Loucy (cell line): Measurements from ENCODE around the gene APOC4.

ENCODE experiments used
- H2AFZ ChIP-seq: fragments of 200-600 bp; sonication (generic); 2 replicates; pipeline ENCODE4 v1.6.0; 2016; ENCODE audit warnings: antibody characterized with exemption, mild to moderate bottlenecking, low read length, moderate library complexity
- H3F3A ChIP-seq: fragments of 200-600 bp; 2 replicates; pipeline ENCODE4 v1.6.0; 2016; ENCODE audit warnings: antibody characterized with exemption, low read depth, mild to moderate bottlenecking
- H3K27me3 ChIP-seq: fragments of 200-600 bp; sonication (generic); 2 replicates; pipeline ENCODE4 v1.6.1; 2014; ENCODE audit warnings: low read length, mild to moderate bottlenecking; ENCODE audit not compliant: insufficient read depth, poor library complexity, severe bottlenecking
- H3K36me3 ChIP-seq: fragments of 200-600 bp; sonication (generic); 2 replicates; pipeline ENCODE4 v1.6.1; 2016; ENCODE audit warnings: low read length; ENCODE audit not compliant: insufficient read depth
- H3K4me1 ChIP-seq: fragments of 200-600 bp; sonication (generic); 2 replicates; pipeline ENCODE4 v1.5.1; 2014; ENCODE audit warnings: low read length, mild to moderate bottlenecking; ENCODE audit not compliant: insufficient read depth, poor library complexity, severe bottlenecking
- H3K4me2 ChIP-seq: fragments of 200-600 bp; sonication (generic); 2 replicates; pipeline ENCODE4 v1.6.0; 2014; ENCODE audit warnings: antibody characterized with exemption, low read length, low read depth, mild to moderate bottlenecking; ENCODE audit not compliant: poor library complexity, severe bottlenecking
- H3K4me3 ChIP-seq: fragments of 200-600 bp; sonication (generic); 2 replicates; pipeline ENCODE4 v1.5.1; 2014; ENCODE audit warnings: low read length, mild to moderate bottlenecking, mixed read lengths; ENCODE audit not compliant: poor library complexity, severe bottlenecking
- H3K79me2 ChIP-seq: fragments of 200-600 bp; sonication (generic); 2 replicates; pipeline ENCODE4 v1.6.1; 2014; ENCODE audit warnings: low read length; ENCODE audit not compliant: insufficient read depth
- H3K9ac ChIP-seq: fragments of 200-600 bp; sonication (generic); 2 replicates; pipeline ENCODE4 v1.6.0; 2014; ENCODE audit warnings: mild to moderate bottlenecking, low read depth, low read length, moderate library complexity; ENCODE audit not compliant: poor library complexity, severe bottlenecking
- H3K9me2 ChIP-seq: fragments of 200-600 bp; sonication (generic); replicated peaks from 2 replicates; pipeline ENCODE4 v1.6.1; 2016; ENCODE audit warnings: low read depth, low read length, mixed read lengths
- H3K9me3 ChIP-seq: fragments of 200-600 bp; sonication (generic); 2 replicates; pipeline ENCODE4 v1.6.1; 2014; ENCODE audit warnings: mild to moderate bottlenecking, antibody characterized with exemption, low read length, low read depth; ENCODE audit not compliant: insufficient read depth
- H4K20me1 ChIP-seq: fragments of 200-600 bp; sonication (generic); 2 replicates; pipeline ENCODE4 v1.6.0; 2014; ENCODE audit warnings: antibody characterized with exemption, low read length, mild to moderate bottlenecking; ENCODE audit not compliant: insufficient read depth, poor library complexity, severe bottlenecking
- CTCF ChIP-seq: fragments of 200-600 bp; sonication (generic); conservative IDR thresholded peaks from 2 replicates; pipeline ENCODE4 v1.5.1; 2014; ENCODE audit warnings: mild to moderate bottlenecking, antibody characterized with exemption, low read length
- EZH2phosphoT487 ChIP-seq: fragments of 200-600 bp; IDR thresholded peaks from 2 replicates; pipeline ENCODE4 v1.6.1; 2018; ENCODE audit warnings: antibody characterized with exemption, mild to moderate bottlenecking, moderate library complexity, borderline replicate concordance

The APOC4 gene

DNA sequence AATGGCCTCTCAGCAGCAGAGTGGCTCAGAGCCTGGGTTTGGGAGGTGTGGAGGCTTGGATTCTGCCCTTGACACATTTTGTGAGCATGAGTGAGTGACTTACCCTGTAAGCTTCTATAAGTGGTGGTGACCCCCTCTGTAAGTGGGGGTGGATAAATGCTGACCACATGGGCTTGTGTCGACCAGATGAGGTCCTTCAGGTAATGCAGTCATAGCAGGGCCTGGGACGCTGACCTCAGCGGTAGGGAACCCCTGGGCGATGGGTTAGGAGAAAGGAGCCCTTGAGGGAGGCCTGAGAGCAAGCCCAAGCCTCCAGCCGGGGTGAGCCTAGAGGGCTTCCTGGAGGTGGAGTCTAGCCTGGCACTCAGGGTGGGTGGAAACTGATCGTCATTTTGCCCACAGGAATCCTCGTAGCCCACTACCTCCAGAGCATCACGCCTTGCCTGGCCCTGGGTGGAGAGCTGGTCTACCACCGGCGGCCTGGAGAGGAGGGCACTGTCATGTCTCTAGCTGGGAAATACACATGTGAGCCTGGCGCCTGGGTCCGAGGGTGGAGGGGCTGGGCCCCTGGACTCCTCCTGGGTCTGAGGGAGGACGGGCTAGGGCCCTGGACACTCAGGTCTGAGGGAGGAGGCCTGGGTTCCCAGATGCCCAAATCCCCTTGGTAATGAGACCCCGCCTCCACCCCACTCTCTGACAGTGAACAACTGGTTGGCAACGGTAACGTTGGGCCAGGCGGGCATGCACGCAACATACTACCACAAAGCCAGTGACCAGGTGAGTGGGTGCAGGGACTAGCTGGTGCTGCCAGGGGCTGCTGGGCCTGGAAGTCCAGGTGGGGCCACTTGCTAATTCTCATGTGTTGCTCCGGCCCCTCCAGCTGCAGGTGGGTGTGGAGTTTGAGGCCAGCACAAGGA is 41.5 kb upstream of the APOC4 start:
- H3F3A ChIP-seq, result no peaks in the 10 kb centered on the region
- H3K79me2 ChIP-seq, result peaks cover 8% of the 10 kb centered on the region; the same call in 1 of the 2 replicates
- no peak overlapping the region for H3K4me3 ChIP-seq
- no peak overlapping the region for H2AFZ ChIP-seq
- no peak overlapping the region for H3K9ac ChIP-seq
- no peak overlapping the region for H3K4me2 ChIP-seq
- TF ChIP-seq EZH2phosphoT487 (no peak), CTCF (no peak)
- peaks cover 46% of the 10 kb centered on the region; the same call in 1 of the 2 replicates for H3K36me3 ChIP-seq
- H3K4me1 ChIP-seq, result no peaks in the 10 kb centered on the region
- no peaks in the 10 kb centered on the region for H3K27me3 ChIP-seq
- no peaks in the 10 kb centered on the region for H3K9me2 ChIP-seq
- H4K20me1 ChIP-seq, result no peaks in the 10 kb centered on the region
- H3K9me3 ChIP-seq, result no peaks in the 10 kb centered on the region

DNA sequence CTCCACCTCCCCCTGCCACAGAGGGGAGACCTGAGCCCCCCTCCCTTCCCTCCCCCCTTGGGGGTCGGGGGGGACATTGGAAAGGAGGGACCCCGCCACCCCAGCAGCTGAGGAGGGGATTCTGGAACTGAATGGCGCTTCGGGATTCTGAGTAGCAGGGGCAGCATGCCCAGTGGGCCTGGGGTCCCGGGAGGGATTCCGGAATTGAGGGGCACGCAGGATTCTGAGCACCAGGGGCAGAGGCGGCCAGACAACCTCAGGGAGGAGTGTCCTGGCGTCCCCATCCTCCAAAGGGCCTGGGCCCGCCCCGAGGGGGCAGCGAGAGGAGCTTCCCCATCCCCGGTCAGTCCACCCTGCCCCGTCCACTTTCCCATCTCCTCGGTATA is 38.8 kb upstream of the APOC4 start:
- H3K4me1 ChIP-seq, result no peaks in the 10 kb centered on the region
- H3K79me2 ChIP-seq, result no peaks in the 10 kb centered on the region
- no peak overlapping the region for H3K4me2 ChIP-seq
- peaks cover 23% of the 10 kb centered on the region; the same call in 1 of the 2 replicates for H3K36me3 ChIP-seq
- H3K4me3 ChIP-seq, result no peak overlapping the region
- H3F3A ChIP-seq, result no peaks in the 10 kb centered on the region
- no peaks in the 10 kb centered on the region for H3K27me3 ChIP-seq
- no peaks in the 10 kb centered on the region for H4K20me1 ChIP-seq
- TF ChIP-seq EZH2phosphoT487 (no peak), CTCF (no peak)
- no peaks in the 10 kb centered on the region for H3K9me3 ChIP-seq
- H2AFZ ChIP-seq, result no peak overlapping the region
- no peak overlapping the region for H3K9ac ChIP-seq
- no peaks in the 10 kb centered on the region for H3K9me2 ChIP-seq

DNA sequence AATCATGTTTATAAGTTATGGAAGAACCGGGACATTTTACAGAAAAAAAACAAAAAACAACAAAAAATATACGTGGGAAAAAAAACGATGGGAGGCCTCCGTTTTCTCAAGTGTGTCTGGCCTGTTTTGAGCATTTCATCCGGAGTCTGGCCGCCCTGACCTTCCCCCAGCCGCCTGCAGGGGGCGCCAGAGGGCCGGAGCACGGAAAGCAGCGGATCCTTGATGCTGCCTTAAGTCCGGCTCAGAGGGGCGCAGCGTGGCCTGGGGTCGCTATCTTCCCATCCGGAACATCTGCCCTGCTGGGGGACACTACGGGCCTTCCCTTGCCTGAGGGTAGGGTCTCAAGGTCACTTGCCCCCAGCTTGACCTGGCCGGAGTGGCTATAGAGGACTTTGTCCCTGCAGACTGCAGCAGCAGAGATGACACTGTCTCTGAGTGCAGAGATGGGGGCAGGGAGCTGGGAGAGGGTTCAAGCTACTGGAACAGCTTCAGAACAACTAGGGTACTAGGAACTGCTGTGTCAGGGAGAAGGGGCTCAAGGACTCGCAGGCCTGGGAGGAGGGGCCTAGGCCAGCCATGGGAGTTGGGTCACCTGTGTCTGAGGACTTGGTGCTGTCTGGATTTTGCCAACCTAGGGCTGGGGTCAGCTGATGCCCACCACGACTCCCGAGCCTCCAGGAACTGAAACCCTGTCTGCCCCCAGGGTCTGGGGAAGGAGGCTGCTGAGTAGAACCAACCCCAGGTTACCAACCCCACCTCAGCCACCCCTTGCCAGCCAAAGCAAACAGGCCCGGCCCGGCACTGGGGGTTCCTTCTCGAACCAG is 38.2 kb upstream of the APOC4 start:
- Histone ChIP-seq H3K36me3 (peaks cover 23% of the 10 kb centered on the region; the same call in 1 of the 2 replicates), H2AFZ (no peak overlapping the region), H3F3A (no peaks in the 10 kb centered on the region), H3K9me2 (no peaks in the 10 kb centered on the region), H3K79me2 (no peaks in the 10 kb centered on the region), H3K9ac (no peak overlapping the region), H3K4me1 (no peaks in the 10 kb centered on the region), H3K9me3 (no peaks in the 10 kb centered on the region), H4K20me1 (no peaks in the 10 kb centered on the region), H3K4me2 (no peak overlapping the region), H3K4me3 (no peak overlapping the region), H3K27me3 (no peaks in the 10 kb centered on the region)
- TF ChIP-seq EZH2phosphoT487, result no peak
- TF ChIP-seq CTCF, result peak; percentile 89
